Fibroblast of pulmonary artery (primary cell): ENCODE measurements around the gene NPY5R.

Source experiments
- DNase-seq: peaks from one replicate; pipeline ENCODE4 v3.0.0-alpha.2; 2010; ENCODE audit warnings: low read depth
- H3K4me3 ChIP-seq: replicated peaks from 2 replicates; pipeline ENCODE4 v1.5.1; 2011; ENCODE audit warnings: low read depth, mild to moderate bottlenecking, control low read depth, low read length, moderate library complexity
- TF ChIP-seq, protein P1 (sequence below): IDR thresholded peaks from 2 replicates; pipeline ENCODE4 v1.5.1; 2011; ENCODE audit warnings: mild to moderate bottlenecking, control low read depth, low read length, inconsistent platforms; ENCODE audit errors: missing control alignments

The NPY5R gene

DNA sequence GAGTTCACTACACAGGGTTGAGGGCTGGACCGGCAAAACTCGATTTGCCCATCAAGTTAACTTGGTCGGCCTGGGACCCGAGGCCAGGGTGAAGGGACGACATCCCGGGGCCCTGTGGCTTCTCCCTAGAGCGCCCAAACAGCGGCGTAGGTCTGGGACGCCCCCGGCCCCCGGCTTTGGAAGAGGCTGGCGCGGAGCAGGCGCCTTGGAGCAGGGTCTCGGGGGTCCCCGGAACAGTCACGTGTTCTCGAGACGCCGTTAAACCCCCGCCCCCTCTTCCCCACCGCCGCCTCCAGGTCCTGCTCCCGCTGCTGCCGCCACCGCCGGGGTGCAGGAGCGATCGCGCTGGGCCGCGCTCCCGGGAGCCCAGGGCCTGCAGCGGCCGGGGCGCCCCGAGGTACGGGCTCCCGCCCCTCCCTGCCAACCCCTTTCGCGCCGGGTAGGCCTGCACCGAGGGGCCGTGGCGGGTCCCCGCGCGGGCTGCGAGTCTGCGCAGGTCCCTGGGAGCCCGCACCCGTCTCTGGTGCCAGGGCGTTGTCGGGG is at the start of gene NPY5R:
Gene NPY5R (plus strand): TSS at position 289 of the 543 bp plus-strand sequence. CDS start 6,382 bp downstream, outside the sequence.
- peak within 1 kb of the TSS; percentile 13 for H3K4me3 ChIP-seq
- DNase-seq, result no peak
- TF ChIP-seq, protein P1, sequence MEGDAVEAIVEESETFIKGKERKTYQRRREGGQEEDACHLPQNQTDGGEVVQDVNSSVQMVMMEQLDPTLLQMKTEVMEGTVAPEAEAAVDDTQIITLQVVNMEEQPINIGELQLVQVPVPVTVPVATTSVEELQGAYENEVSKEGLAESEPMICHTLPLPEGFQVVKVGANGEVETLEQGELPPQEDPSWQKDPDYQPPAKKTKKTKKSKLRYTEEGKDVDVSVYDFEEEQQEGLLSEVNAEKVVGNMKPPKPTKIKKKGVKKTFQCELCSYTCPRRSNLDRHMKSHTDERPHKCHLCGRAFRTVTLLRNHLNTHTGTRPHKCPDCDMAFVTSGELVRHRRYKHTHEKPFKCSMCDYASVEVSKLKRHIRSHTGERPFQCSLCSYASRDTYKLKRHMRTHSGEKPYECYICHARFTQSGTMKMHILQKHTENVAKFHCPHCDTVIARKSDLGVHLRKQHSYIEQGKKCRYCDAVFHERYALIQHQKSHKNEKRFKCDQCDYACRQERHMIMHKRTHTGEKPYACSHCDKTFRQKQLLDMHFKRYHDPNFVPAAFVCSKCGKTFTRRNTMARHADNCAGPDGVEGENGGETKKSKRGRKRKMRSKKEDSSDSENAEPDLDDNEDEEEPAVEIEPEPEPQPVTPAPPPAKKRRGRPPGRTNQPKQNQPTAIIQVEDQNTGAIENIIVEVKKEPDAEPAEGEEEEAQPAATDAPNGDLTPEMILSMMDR, result no peak

DNA sequence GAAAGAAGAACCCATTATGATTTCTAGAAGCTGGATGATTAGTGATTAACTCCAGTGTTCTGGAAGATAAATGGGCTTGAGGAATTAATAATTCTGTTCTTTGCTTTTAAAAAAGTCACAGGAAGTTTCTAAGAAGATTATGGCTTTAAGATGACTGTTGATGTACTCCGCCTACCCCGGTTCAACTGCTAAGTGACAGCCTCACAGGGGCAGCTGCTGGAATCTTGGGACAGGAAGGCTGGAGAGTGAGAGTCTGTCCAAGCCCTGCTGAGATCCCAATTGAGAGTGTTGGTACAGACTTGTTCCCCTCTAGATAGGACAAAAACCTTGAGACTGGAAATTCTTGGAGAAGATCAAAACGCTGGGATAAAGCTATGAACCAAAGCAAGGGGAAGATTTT is 48.6 kb upstream of the NPY5R start:
- no peak overlapping the region for H3K4me3 ChIP-seq
- TF ChIP-seq, protein P1, result no peak
- no peak for DNase-seq

DNA sequence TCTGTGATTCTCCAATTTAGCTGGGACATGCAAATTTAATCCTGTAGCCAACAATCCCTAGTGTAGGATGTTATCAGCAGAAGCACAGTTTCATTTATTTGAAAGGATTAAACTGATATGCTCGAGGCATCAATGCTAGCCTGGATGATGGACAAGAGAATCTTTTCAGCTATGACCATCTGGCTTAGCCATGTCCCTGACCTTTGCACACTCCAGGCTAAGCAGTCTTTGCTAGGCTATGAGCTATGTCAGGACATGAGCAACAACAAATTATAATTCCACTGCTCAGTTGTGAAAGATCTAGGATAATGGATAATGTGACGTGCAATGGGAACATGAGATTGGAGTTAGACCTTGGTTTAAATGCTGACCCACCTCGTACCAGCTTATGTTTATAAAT is 43.2 kb upstream of the NPY5R start:
- TF ChIP-seq, protein P1, result no peak
- no peak overlapping the region for H3K4me3 ChIP-seq
- no peak for DNase-seq

DNA sequence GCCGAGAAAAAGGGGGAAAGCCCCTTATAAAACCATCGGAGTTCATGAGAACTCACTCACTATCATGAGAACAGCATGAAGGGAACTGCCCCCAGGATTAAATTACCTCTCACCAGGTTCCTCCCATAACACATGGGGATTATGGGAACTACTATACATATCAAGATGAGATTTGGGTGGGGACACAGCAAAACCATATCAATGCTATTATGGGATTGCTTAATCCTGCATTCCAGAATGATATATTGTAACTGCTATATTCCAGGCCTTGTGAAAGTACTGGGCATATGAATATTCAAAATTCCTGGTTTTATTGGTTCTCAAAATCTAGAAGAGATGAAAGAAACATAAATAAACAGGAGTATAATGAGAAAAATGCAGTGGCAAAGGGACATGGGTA is 40.6 kb upstream of the NPY5R start:
- TF ChIP-seq, protein P1, result no peak
- no peak overlapping the region for H3K4me3 ChIP-seq
- DNase-seq, result no peak

DNA sequence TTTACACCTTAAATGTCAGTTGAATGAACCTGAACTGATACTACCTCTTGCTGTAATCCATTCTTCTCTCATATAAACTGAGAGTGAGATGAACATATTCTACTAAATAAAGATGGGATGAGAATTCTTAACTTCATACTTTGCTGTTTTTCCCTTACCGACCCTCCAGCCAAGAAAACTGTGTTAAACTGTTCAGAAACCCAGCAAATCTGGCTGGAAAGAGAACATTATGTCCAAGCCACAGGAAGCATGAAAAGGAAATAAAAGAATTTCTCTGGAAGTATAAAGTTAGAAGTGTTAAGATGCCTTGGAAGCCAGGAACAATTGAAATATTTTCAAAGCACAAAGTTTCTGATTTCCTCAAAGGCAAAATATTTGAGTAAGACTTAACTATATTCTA is 34.2 kb upstream of the NPY5R start:
- TF ChIP-seq, protein P1, result no peak
- H3K4me3 ChIP-seq, result no peak overlapping the region
- DNase-seq, result no peak

DNA sequence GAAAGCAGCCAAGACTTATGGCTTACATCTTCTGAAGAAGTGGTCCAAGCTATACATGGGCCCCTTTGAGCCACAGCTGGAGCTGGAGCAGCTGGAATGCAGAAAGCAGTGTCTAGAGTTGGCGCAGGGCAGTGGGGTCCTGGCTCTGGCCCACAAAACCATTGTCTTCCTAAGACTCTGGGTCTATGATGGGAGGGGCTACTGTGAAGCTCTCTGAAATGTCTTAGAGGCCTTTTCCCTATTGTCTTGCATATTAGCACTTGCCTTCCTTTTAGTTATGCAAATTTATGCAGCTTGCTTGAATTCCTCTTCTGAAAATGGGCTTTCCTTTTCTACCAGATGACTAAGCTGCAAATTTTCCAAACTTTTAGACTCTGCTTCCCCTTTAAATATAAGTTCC is 26.6 kb upstream of the NPY5R start:
- no peak overlapping the region for H3K4me3 ChIP-seq
- TF ChIP-seq, protein P1, result no peak
- no peak for DNase-seq

DNA sequence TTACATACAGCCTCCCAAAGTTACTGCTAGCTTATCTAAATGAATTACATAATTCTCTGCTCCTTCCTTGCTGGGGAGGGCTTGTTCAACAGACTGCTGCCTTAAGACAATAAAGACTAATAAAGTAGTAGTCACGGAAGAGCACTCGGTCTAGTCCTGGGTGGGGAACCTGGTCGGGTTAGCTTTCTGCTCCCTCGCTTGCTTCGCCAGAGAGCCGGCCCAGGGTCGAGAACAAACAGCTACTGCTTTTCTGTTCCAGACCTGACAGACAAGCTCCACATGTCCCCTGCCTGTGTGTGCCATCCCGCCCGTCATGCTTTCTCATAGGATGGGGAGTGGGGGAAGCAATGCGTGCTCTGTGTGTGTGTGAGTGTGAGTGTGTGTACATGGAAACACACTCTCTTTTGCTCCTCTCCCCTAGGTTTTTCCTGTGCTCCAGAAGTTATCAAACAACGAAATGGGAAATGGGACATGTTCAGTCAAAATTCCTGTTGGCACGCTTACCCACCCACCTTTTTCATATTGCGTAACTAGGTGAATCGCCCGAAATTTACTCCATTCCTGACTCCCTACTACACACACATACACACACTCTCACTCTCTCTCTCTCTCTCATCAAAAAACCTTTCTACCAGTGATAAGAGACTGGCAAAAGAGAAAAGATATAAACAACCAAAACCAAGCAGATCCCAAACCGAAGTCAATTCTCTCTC is 12.6 kb upstream of the NPY5R start:
- TF ChIP-seq, protein P1, result no peak
- no peak overlapping the region for H3K4me3 ChIP-seq
- DNase-seq, result no peak
